ENCODE measurements around the gene CACNG7. TPM values are rescaled to one million over a fixed set of nuclear protein-coding genes. Genes with fewer than 3 reads are reported as not detected.

Gene CACNG7
- total and polyA plus RNA-seq, 2 donors (not counting 3 experiments of a cell fraction or from before 2014, with no cell fraction given): 0.92 to 1.3 TPM

GRCh38 chr19:53969366-53969765 is 60.3 kb downstream of the CACNG7 start:
- Histone ChIP-seq H4K20me1 (replicated peaks; ENCODE audit: control insufficient read depth, extremely low read depth, insufficient read depth, low read length) (no peaks in the 10 kb centered on the region), H3K9me3 (replicated peaks; ENCODE audit: control insufficient read depth, insufficient read depth, low read length) (no peaks in the 10 kb centered on the region), H3K4me1 (ENCODE audit: control insufficient read depth, extremely low read depth, insufficient read depth, low read length) (no peaks in the 10 kb centered on the region), H3K9ac (replicated peaks; ENCODE audit: extremely low read depth, insufficient read depth, low read length) (no peak overlapping the region), H3K4me3 (replicated peaks in 1 of 3; ENCODE audit: insufficient read depth in 1 of 3, low read depth in 1 of 3, low read length in 3 of 3) (no peak overlapping the region), H2AFZ (ENCODE audit: low read depth, low read length) (no peak overlapping the region), H3K27ac (ENCODE audit: insufficient read depth, low read depth, low read length) (no peak overlapping the region), H3K36me3 (ENCODE audit: control insufficient read depth in 2 of 2, extremely low read depth in 1 of 2, insufficient read depth in 2 of 2, low read length in 2 of 2) (no peaks in the 10 kb centered on the region), H3K27me3 (ENCODE audit: control insufficient read depth in 2 of 2, insufficient read depth in 2 of 2, low read length in 2 of 2) (peaks cover 3 to 9% of the 10 kb centered on the region in 2 experiments), H3K4me2 (ENCODE audit: insufficient read depth, low read length) (no peak overlapping the region), H3K9me1 (replicated peaks; ENCODE audit: control insufficient read depth, extremely low read depth, insufficient read depth, low read length) (no peaks in the 10 kb centered on the region), H3K79me2 (ENCODE audit: control insufficient read depth, insufficient read depth, low read length) (no peaks in the 10 kb centered on the region)
- DNase-seq (ENCODE audit: low read depth, low spot score) (no peak), FAIRE-seq (no peak)
- TF ChIP-seq POLR2AphosphoS5 (IDR thresholded peaks at IDR 0.05; ENCODE audit: insufficient read depth, low read depth, low read length): no peak
- no TSS peak for BruUV-seq (replicated peaks)
- CTCF ChIA-PET: no interaction called here
- intact Hi-C loops (cut with micrococcal nuclease) (no loop called here), dilution Hi-C loops (cut with MboI; ENCODE audit: extremely low pct_ligation_motif_present, low sequenced_read_pairs) (no loop called here)
- POLR2A ChIA-PET: no interaction called here

- Histone ChIP-seq H3K9me3 (replicated peaks; ENCODE audit: control insufficient read depth, insufficient read depth, low read length) (no peaks in the 10 kb centered on the region), H3K79me2 (ENCODE audit: control insufficient read depth, insufficient read depth, low read length) (no peaks in the 10 kb centered on the region), H4K20me1 (replicated peaks; ENCODE audit: control insufficient read depth, extremely low read depth, insufficient read depth, low read length) (no peaks in the 10 kb centered on the region), H2AFZ (ENCODE audit: low read depth, low read length) (no peak overlapping the region), H3K27ac (ENCODE audit: insufficient read depth, low read depth, low read length) (no peak overlapping the region), H3K27me3 (ENCODE audit: control insufficient read depth in 2 of 2, insufficient read depth in 2 of 2, low read length in 2 of 2) (peaks cover 0 to 2% of the 10 kb centered on the region in 2 experiments), H3K9me1 (replicated peaks; ENCODE audit: control insufficient read depth, extremely low read depth, insufficient read depth, low read length) (no peaks in the 10 kb centered on the region), H3K4me3 (replicated peaks in 1 of 3; ENCODE audit: insufficient read depth in 1 of 3, low read depth in 1 of 3, low read length in 3 of 3) (no peak overlapping the region), H3K4me2 (ENCODE audit: insufficient read depth, low read length) (no peak overlapping the region), H3K4me1 (ENCODE audit: control insufficient read depth, extremely low read depth, insufficient read depth, low read length) (no peaks in the 10 kb centered on the region), H3K36me3 (ENCODE audit: control insufficient read depth in 2 of 2, extremely low read depth in 1 of 2, insufficient read depth in 2 of 2, low read length in 2 of 2) (no peaks in the 10 kb centered on the region), H3K9ac (replicated peaks; ENCODE audit: extremely low read depth, insufficient read depth, low read length) (no peak overlapping the region)
- BruUV-seq (replicated peaks): no TSS peak
- ChIA-PET POLR2A (no interaction called here), CTCF (interaction anchor here (1.4 to 1.5 kb wide), 2 partner anchors 52 to 58 kb away, joined by 5 to 8 read pairs; no protein-coding TSS in a partner anchor)
- intact Hi-C loops (cut with micrococcal nuclease): no loop called here
- FAIRE-seq: no peak
- no peak for DNase-seq (ENCODE audit: low read depth, low spot score)
- dilution Hi-C loops (cut with MboI; ENCODE audit: extremely low pct_ligation_motif_present, low sequenced_read_pairs): no loop called here
- TF ChIP-seq JUN (IDR thresholded peaks at IDR 0.05; ENCODE audit: borderline replicate concordance, insufficient read depth, insufficient read length, low read depth) (no peak), MYC (IDR thresholded peaks at IDR 0.05; ENCODE audit: low read depth, low read length) (no peak), POLR2A (IDR thresholded peaks at IDR 0.05; ENCODE audit: low read depth, low read length) (no peak), CTCF (IDR thresholded peaks at IDR 0.05; ENCODE audit: extremely low read depth in 1 of 2, insufficient read depth in 1 of 2, low read depth in 1 of 2, low read length in 2 of 2) (no peak), EZH2 (IDR thresholded peaks at IDR 0.05; ENCODE audit: borderline replicate concordance, low read depth, low read length, severe bottlenecking) (no peak), POLR2AphosphoS5 (IDR thresholded peaks at IDR 0.05; ENCODE audit: insufficient read depth, low read depth, low read length) (no peak), GATA2 (IDR thresholded peaks at IDR 0.05; ENCODE audit: insufficient read depth, insufficient read length, low read depth, low read length) (no peak), MAX (IDR thresholded peaks at IDR 0.05; ENCODE audit: insufficient read depth, insufficient read length) (no peak), FOS (IDR thresholded peaks at IDR 0.05; ENCODE audit: borderline replicate concordance, insufficient read depth, low read length) (no peak)
Measured at GRCh38 chr19:53971673-53972072, 62.6 kb downstream of the CACNG7 start.

Measured in endothelial cell of umbilical vein (primary cell).